GM06990 (cell line): ENCODE data around the gene SASH1.

Source experiments
- DNase-seq: peaks from one replicate; pipeline ENCODE4 v3.0.0-alpha.2; 2011; ENCODE audit not compliant: insufficient read length; ENCODE audit errors: extremely low read depth
- H3K27me3 ChIP-seq: replicated peaks from 2 replicates; pipeline ENCODE4 v1.6.0; 2011; ENCODE audit warnings: low read length; ENCODE audit not compliant: control insufficient read depth, insufficient read depth
- H3K36me3 ChIP-seq: 2 replicates; pipeline ENCODE4 v1.5.1; 2011; ENCODE audit warnings: low read length; ENCODE audit not compliant: control insufficient read depth, insufficient read depth
- H3K4me3 ChIP-seq: replicated peaks from 2 replicates; pipeline ENCODE4 v1.5.1; 2011; ENCODE audit warnings: low read depth, mild to moderate bottlenecking, control low read depth, low read length
- CTCF ChIP-seq: IDR thresholded peaks from 2 replicates; pipeline ENCODE4 v1.5.1; 2011; ENCODE audit warnings: low read length, control low read depth, mild to moderate bottlenecking, inconsistent platforms; ENCODE audit not compliant: insufficient read depth, poor library complexity, severe bottlenecking

Gene SASH1

DNA sequence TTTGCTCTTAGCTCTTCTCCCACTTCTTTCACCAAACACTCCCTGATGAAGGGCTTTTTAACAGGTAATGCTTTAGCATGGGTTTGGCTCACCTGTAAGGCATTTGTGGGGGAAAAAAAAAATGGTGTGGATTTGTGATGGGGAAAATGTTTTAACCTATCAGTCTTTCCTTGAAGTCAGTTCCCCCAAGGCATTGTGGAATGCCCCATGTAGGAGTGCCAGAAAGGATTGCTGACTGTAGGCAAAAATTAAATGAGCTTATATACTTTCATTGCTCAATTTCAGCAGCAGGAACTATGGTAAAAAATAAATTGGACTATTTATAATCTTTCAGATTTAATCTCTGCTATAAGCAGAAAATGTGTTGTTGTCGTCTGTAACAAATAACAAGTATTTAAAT is 10.6 kb upstream of the SASH1 start:
- DNase-seq: no peak
- no peak for TF ChIP-seq CTCF
- Histone ChIP-seq H3K27me3 (no peaks in the 10 kb centered on the region), H3K4me3 (no peak overlapping the region), H3K36me3 (no peaks in the 10 kb centered on the region)

GRCh38 chr6:148336901-148337300 is 5.7 kb upstream of the SASH1 start:
- no peak overlapping the region for H3K4me3 ChIP-seq
- H3K27me3 ChIP-seq: no peaks in the 10 kb centered on the region; the same call in 1 of the 2 replicates
- TF ChIP-seq CTCF: no peak

GRCh38 chr6:148339766-148340165 is 2.9 kb upstream of the SASH1 start:
- Histone ChIP-seq H3K36me3 (no peaks in the 10 kb centered on the region), H3K27me3 (peaks cover 1% of the 10 kb centered on the region), H3K4me3 (no peak overlapping the region)
- no peak for DNase-seq
- no peak for TF ChIP-seq CTCF

More at GRCh38 chr6:148336901-148337300, 5.7 kb upstream of the SASH1 start:
- DNase-seq: no peak
- H3K36me3 ChIP-seq: no peaks in the 10 kb centered on the region

GRCh38 chr6:148340586-148341297 is 1.9 kb upstream of the SASH1 start:
- Histone ChIP-seq H3K36me3 (no peaks in the 10 kb centered on the region), H3K4me3 (no peak overlapping the region), H3K27me3 (peaks cover 1% of the 10 kb centered on the region)
- DNase-seq: no peak
- TF ChIP-seq CTCF: no peak

- TF ChIP-seq CTCF: no peak
Measured at GRCh38 chr6:148342100-148342349, 613 bp upstream of the SASH1 start.

More at GRCh38 chr6:148342100-148342349, 613 bp upstream of the SASH1 start:
- Histone ChIP-seq H3K36me3 (no peaks in the 10 kb centered on the region), H3K4me3 (no peak overlapping the region), H3K27me3 (peaks cover 1% of the 10 kb centered on the region)
- DNase-seq: no peak
